ENCODE data around the gene DPH3. TPM values are rescaled to one million over a fixed set of nuclear protein-coding genes. Genes with fewer than 3 reads are reported as not detected.

Gene DPH3
- total and polyA plus RNA-seq, 10 of the 15 experiments (the other 5 are each of a cell fraction or from before 2014, with no cell fraction given) = 10.8 to 71.8 (median 23.4) TPM

DNA sequence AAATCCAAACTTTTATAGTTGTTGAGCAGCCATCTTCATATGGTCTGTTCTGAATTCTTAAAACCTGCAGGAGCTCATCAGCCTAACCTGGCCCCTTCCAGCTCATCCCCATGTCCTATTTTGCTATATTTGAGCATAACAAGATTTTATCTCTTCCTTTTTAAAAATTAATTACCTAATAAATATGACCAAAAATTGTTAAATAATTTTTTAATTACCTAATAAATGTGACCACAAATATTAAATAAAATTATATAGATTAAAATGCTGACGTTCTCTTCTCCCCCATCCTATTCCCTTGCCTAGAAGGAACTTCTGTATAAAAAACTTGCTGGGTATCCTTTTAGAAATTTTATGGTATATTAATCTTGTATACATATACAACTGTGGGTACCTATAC lies 44.0 kb upstream of the DPH3 start:
- DNase-seq (ENCODE audit: low read depth, low spot score) (no peak), FAIRE-seq (no peak), ATAC-seq (no peak)
- Histone ChIP-seq H2AFZ (ENCODE audit: control insufficient read depth, low read depth, low read length) (no peak overlapping the region), H3K9me3 (replicated peaks; ENCODE audit: control insufficient read depth, insufficient read depth, low read length) (no peaks in the 10 kb centered on the region), H3K79me2 (ENCODE audit: control insufficient read depth, insufficient read depth, low read length) (no peaks in the 10 kb centered on the region), H3K4me2 (ENCODE audit: control insufficient read depth, insufficient read depth) (no peak overlapping the region), H3K4me1 (ENCODE audit: control insufficient read depth, insufficient read depth, low read length) (peaks cover 24% of the 10 kb centered on the region), H3K27me3 (replicated peaks in 1 of 2; ENCODE audit: control insufficient read depth in 2 of 2, insufficient read depth in 2 of 2, low read length in 1 of 2) (no peaks in the 10 kb centered on the region), H4K20me1 (ENCODE audit: control insufficient read depth, insufficient read depth) (no peaks in the 10 kb centered on the region), H3K4me3 (no peak overlapping the region), H3K27ac (ENCODE audit: control insufficient read depth, insufficient read depth) (no peak overlapping the region), H3K9ac (ENCODE audit: control insufficient read depth, insufficient read depth, low read length) (no peak overlapping the region), H3K36me3 (ENCODE audit: control insufficient read depth in 2 of 2, insufficient read depth in 2 of 2, low read length in 1 of 2) (peaks cover 7 to 9% of the 10 kb centered on the region in 2 experiments)
- RAD21 ChIA-PET (ENCODE audit: unreplicated experiment) = interaction anchor here (1.2 to 2.0 kb wide), 2 partner anchors 18 to 44 kb away, joined by 3 to 13 read pairs; partner anchors contain the start of genes DPH3 and OXNAD1
- intact Hi-C loops (cut with micrococcal nuclease; ENCODE audit: unreplicated experiment) (no loop called here), in situ Hi-C loops (cut with MboI) (no loop called here)
- SMC1A ChIA-PET (ENCODE audit: uncharacterized antibody, unreplicated experiment) = interaction anchor here (0.6 to 2.5 kb wide), 4 partner anchors 14 to 388 kb away, joined by 3 to 9 read pairs (median 4); no protein-coding TSS in a partner anchor
- TF ChIP-seq CEBPB (IDR thresholded peaks at IDR 0.05; ENCODE audit: borderline replicate concordance in 1 of 2, low read depth in 2 of 2, low read length in 2 of 2) (no peak), EED (IDR thresholded peaks at IDR 0.05; ENCODE audit: low read depth) (no peak), ZBED1 (IDR thresholded peaks at IDR 0.05; ENCODE audit: borderline replicate concordance) (no peak), CHD4 (IDR thresholded peaks at IDR 0.05) (no peak), MYC (IDR thresholded peaks at IDR 0.05; ENCODE audit: insufficient read depth, insufficient read length, insufficient replicate concordance, low read length, severe bottlenecking) (no peak), NFYA (IDR thresholded peaks at IDR 0.05; ENCODE audit: borderline replicate concordance, low read depth, low read length) (no peak)
- TF ChIP-seq, protein P1, sequence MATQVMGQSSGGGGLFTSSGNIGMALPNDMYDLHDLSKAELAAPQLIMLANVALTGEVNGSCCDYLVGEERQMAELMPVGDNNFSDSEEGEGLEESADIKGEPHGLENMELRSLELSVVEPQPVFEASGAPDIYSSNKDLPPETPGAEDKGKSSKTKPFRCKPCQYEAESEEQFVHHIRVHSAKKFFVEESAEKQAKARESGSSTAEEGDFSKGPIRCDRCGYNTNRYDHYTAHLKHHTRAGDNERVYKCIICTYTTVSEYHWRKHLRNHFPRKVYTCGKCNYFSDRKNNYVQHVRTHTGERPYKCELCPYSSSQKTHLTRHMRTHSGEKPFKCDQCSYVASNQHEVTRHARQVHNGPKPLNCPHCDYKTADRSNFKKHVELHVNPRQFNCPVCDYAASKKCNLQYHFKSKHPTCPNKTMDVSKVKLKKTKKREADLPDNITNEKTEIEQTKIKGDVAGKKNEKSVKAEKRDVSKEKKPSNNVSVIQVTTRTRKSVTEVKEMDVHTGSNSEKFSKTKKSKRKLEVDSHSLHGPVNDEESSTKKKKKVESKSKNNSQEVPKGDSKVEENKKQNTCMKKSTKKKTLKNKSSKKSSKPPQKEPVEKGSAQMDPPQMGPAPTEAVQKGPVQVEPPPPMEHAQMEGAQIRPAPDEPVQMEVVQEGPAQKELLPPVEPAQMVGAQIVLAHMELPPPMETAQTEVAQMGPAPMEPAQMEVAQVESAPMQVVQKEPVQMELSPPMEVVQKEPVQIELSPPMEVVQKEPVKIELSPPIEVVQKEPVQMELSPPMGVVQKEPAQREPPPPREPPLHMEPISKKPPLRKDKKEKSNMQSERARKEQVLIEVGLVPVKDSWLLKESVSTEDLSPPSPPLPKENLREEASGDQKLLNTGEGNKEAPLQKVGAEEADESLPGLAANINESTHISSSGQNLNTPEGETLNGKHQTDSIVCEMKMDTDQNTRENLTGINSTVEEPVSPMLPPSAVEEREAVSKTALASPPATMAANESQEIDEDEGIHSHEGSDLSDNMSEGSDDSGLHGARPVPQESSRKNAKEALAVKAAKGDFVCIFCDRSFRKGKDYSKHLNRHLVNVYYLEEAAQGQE (IDR thresholded peaks at IDR 0.05; ENCODE audit: low read depth, low read length) = no peak
- TF ChIP-seq, protein P2, sequence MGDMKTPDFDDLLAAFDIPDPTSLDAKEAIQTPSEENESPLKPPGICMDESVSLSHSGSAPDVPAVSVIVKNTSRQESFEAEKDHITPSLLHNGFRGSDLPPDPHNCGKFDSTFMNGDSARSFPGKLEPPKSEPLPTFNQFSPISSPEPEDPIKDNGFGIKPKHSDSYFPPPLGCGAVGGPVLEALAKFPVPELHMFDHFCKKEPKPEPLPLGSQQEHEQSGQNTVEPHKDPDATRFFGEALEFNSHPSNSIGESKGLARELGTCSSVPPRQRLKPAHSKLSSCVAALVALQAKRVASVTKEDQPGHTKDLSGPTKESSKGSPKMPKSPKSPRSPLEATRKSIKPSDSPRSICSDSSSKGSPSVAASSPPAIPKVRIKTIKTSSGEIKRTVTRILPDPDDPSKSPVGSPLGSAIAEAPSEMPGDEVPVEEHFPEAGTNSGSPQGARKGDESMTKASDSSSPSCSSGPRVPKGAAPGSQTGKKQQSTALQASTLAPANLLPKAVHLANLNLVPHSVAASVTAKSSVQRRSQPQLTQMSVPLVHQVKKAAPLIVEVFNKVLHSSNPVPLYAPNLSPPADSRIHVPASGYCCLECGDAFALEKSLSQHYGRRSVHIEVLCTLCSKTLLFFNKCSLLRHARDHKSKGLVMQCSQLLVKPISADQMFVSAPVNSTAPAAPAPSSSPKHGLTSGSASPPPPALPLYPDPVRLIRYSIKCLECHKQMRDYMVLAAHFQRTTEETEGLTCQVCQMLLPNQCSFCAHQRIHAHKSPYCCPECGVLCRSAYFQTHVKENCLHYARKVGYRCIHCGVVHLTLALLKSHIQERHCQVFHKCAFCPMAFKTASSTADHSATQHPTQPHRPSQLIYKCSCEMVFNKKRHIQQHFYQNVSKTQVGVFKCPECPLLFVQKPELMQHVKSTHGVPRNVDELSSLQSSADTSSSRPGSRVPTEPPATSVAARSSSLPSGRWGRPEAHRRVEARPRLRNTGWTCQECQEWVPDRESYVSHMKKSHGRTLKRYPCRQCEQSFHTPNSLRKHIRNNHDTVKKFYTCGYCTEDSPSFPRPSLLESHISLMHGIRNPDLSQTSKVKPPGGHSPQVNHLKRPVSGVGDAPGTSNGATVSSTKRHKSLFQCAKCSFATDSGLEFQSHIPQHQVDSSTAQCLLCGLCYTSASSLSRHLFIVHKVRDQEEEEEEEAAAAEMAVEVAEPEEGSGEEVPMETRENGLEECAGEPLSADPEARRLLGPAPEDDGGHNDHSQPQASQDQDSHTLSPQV (IDR thresholded peaks at IDR 0.05) = no peak
- 100% methylated on average over 1 of the region's 1 CpG for WGBS (ENCODE audit: insufficient coverage, insufficient replicate concordance, low lambda C conversion rate, missing lambda C conversion rate)
- POLR2A ChIA-PET = no interaction called here
- CTCF ChIA-PET = interaction anchor here (0.8 to 1.3 kb wide), 2 partner anchors 15 to 20 kb away, joined by 4 to 5 read pairs; no protein-coding TSS in a partner anchor
- BruUV-seq (replicated peaks) = no TSS peak

Measured in GM12878 (cell line).